Measurements from ENCODE around the gene CDH26.

- no peak for TF ChIP-seq CTCF (conservative IDR thresholded peaks at IDR 0.05)
- no peak for TF ChIP-seq ZFX (IDR thresholded peaks at IDR 0.05)
These were observed 32.9 kb upstream of the CDH26 start for GRCh38 chr20:59925359-59925758.

Measured in C4-2B (cell line).